OCI-LY3 (cell line): ENCODE data around the gene PSENEN.

Experiments
- CTCF ChIP-seq: fragments of 200-600, 300-600 bp; sonication (generic); IDR thresholded peaks from 2 replicates; pipeline ENCODE4 v1.5.1; 2014; ENCODE audit warnings: antibody characterized with exemption, low read length, low read depth
- EZH2phosphoT487 ChIP-seq: fragments of 200-600 bp; shearing (Covaris generic); IDR thresholded peaks from 2 replicates; pipeline ENCODE4 v1.6.1; 2018; ENCODE audit warnings: antibody characterized with exemption, mixed run types, low read depth

- TF ChIP-seq CTCF (no peak), EZH2phosphoT487 (no peak)
Observed at GRCh38 chr19:35704218-35704617, 41.2 kb upstream of the PSENEN start, which contains the start of gene ZBTB32.
